Endothelial cell of umbilical vein (primary cell): Measurements from ENCODE around the gene GRK5. TPM values are rescaled to one million over a fixed set of nuclear protein-coding genes. Genes with fewer than 3 reads are reported as not detected.

ENCODE experiments used
- BruUV-seq: library from RNA; stranded (reverse); fragments of 400-500 nt; replicated peaks from 2 replicates; lab custom pipeline; 2021; lab: Mats Ljungman, UMichigan
- CTCF ChIA-PET: fragments of 300-600, 350-600 bp; sonication (Branson Sonifier 250); formaldehyde crosslinking; loops from one replicate; lab custom pipeline; 2021; ENCODE audit warnings: antibody characterized with exemption, inconsistent platforms; lab: Charles Lee
- POLR2A ChIA-PET: fragments of 300-600, 350-600 bp; sonication (Branson Sonifier 250); formaldehyde crosslinking; loops from one replicate; lab custom pipeline; 2021; ENCODE audit warnings: antibody characterized with exemption, inconsistent platforms; lab: Charles Lee
- DNase-seq: peaks from one replicate; pipeline ENCODE4 v3.0.0-alpha.2; 2011; ENCODE audit warnings: low read depth, low spot score
- FAIRE-seq: peaks from 2 replicates; lab custom pipeline; 2011; peaks lifted over from hg19 to GRCh38; lab: Jason Lieb, UNC
- H2AFZ ChIP-seq: 2 replicates; pipeline ENCODE4 v1.6.0; 2012; ENCODE audit warnings: low read depth, low read length, control low read depth, inconsistent platforms
- H3K27ac ChIP-seq: 2 replicates; pipeline ENCODE4 v1.5.1; 2011; ENCODE audit warnings: low read depth, mild to moderate bottlenecking, control low read depth, low read length, moderate library complexity; ENCODE audit not compliant: insufficient read depth
- H3K27me3 ChIP-seq, 2 experiments: 2 replicates each; pipeline versions ENCODE4 v1.6.0 to v1.6.1; 2011; ENCODE audit warnings: low read length in 2 of 2, mixed read lengths in 1 of 2; ENCODE audit not compliant: control insufficient read depth in 2 of 2, insufficient read depth in 2 of 2
- H3K36me3 ChIP-seq, 2 experiments: 2 replicates in 1 of 2; 3 replicates in 1 of 2; pipeline ENCODE4 v1.5.1; 2011; ENCODE audit warnings: low read length in 2 of 2, mild to moderate bottlenecking in 1 of 2, moderate library complexity in 1 of 2; ENCODE audit not compliant: control insufficient read depth in 2 of 2, insufficient read depth in 2 of 2; ENCODE audit errors: extremely low read depth in 1 of 2
- H3K4me1 ChIP-seq: 3 replicates; pipeline ENCODE4 v1.5.1; 2011; ENCODE audit warnings: mild to moderate bottlenecking, low read length; ENCODE audit not compliant: control insufficient read depth, insufficient read depth; ENCODE audit errors: extremely low read depth
- H3K4me2 ChIP-seq: 2 replicates; pipeline ENCODE4 v1.6.1; 2011; ENCODE audit warnings: low read length, control low read depth, mixed read lengths; ENCODE audit not compliant: insufficient read depth
- H3K4me3 ChIP-seq, 3 experiments: fragments of 200-600 bp in 1 of 3; sonication (generic), shearing (Covaris generic) in 1 of 3; replicated peaks in 1 of 3; 2 replicates each; pipeline ENCODE4 v1.5.1; 2011 to 2016; ENCODE audit warnings: control low read depth in 3 of 3, low read length in 3 of 3, mild to moderate bottlenecking in 2 of 3, inconsistent platforms in 1 of 3, low read depth in 1 of 3, moderate library complexity in 1 of 3; ENCODE audit not compliant: insufficient read depth in 1 of 3
- H3K79me2 ChIP-seq: 2 replicates; pipeline ENCODE4 v1.6.0; 2012; ENCODE audit warnings: low read length, inconsistent platforms; ENCODE audit not compliant: control insufficient read depth, insufficient read depth
- H3K9ac ChIP-seq: replicated peaks from 2 replicates; pipeline ENCODE3; 2011; ENCODE audit warnings: low read length, control low read depth; ENCODE audit not compliant: insufficient read depth; ENCODE audit errors: extremely low read depth
- H3K9me1 ChIP-seq: replicated peaks from 3 replicates; pipeline ENCODE4 v1.6.0; 2011; ENCODE audit warnings: mild to moderate bottlenecking, low read length; ENCODE audit not compliant: control insufficient read depth, insufficient read depth; ENCODE audit errors: extremely low read depth
- H3K9me3 ChIP-seq: replicated peaks from 2 replicates; pipeline ENCODE4 v1.5.1; 2012; ENCODE audit warnings: low read length, inconsistent platforms; ENCODE audit not compliant: control insufficient read depth, insufficient read depth
- H4K20me1 ChIP-seq: replicated peaks from 2 replicates; pipeline ENCODE3; 2011; ENCODE audit warnings: mild to moderate bottlenecking, low read length; ENCODE audit not compliant: control insufficient read depth, insufficient read depth; ENCODE audit errors: extremely low read depth
- FOS ChIP-seq: IDR thresholded peaks from 2 replicates; pipeline ENCODE4 v1.6.1; 2011; ENCODE audit warnings: mild to moderate bottlenecking, low read length, moderate library complexity, borderline replicate concordance; ENCODE audit not compliant: insufficient read depth
- JUN ChIP-seq: IDR thresholded peaks from 2 replicates; pipeline ENCODE4 v1.6.1; 2011; ENCODE audit warnings: borderline replicate concordance, low read depth; ENCODE audit not compliant: insufficient read length, insufficient read depth
- MYC ChIP-seq: IDR thresholded peaks from one replicate; pipeline ENCODE4 v1.6.1; 2011; ENCODE audit warnings: mild to moderate bottlenecking, low read depth, low read length
- POLR2AphosphoS5 ChIP-seq: IDR thresholded peaks from 2 replicates; pipeline ENCODE4 v1.6.1; 2012; ENCODE audit warnings: low read depth, mild to moderate bottlenecking, control low read depth, low read length, moderate library complexity; ENCODE audit not compliant: insufficient read depth
- dilution Hi-C: fragments of 300-500 bp; cut with MboI; formaldehyde crosslinking; loops from one replicate; pipeline ENCODE4 v1.15.0; 2019; ENCODE audit warnings: low sequenced_read_pairs; ENCODE audit not compliant: extremely low pct_ligation_motif_present
- intact Hi-C: fragments of 100-400 bp; cut with micrococcal nuclease; formaldehyde crosslinking; loops from one replicate; pipeline ENCODE4 v1.10.0; 2022
- polyA plus RNA-seq, 4 experiments: library from polyadenylated mRNA; depleted of rRNA in 3 of 4; stranded (reverse) in 3 of 4; unstranded in 1 of 4; fragments of >200 nt; gene quantifications; 2 replicates each; pipeline versions ENCODE4 v1.2.1 to v1.2.3, GENCODE V29; 2011 to 2012; ENCODE audit warnings: missing spikeins in 1 of 4
- total RNA-seq: library from RNA; stranded (reverse); gene quantifications from 2 replicates; pipeline ENCODE4 v1.2.3, GENCODE V29; 2021
- TF ChIP-seq, protein P1 (sequence below): IDR thresholded peaks from 2 replicates; pipeline ENCODE4 v1.6.1; 2011; ENCODE audit not compliant: insufficient read depth, insufficient read length
- TF ChIP-seq, protein P2 (sequence below), 2 donors: IDR thresholded peaks; 1 replicate in 1 of 2; 2 replicates in 1 of 2; pipeline ENCODE4 v1.5.1; 2011; ENCODE audit warnings: low read length in 2 of 2, mild to moderate bottlenecking in 2 of 2, moderate library complexity in 2 of 2, control low read depth in 1 of 2, inconsistent platforms in 1 of 2, low read depth in 1 of 2; ENCODE audit not compliant: insufficient read depth in 1 of 2; ENCODE audit errors: extremely low read depth in 1 of 2

GRK5 gene
- total and polyA plus RNA-seq, 2 donors (not counting 3 experiments of a cell fraction or from before 2014, with no cell fraction given): 13.1 to 29.5 TPM

GRCh38 chr10:119246862-119247549 lies 39.6 kb downstream of the GRK5 start:
- Histone ChIP-seq H4K20me1 (no peaks in the 10 kb centered on the region), H2AFZ (no peak overlapping the region), H3K9me3 (no peaks in the 10 kb centered on the region), H3K27ac (peak overlapping the region; percentile 54), H3K79me2 (no peaks in the 10 kb centered on the region), H3K9ac (peak overlapping the region; percentile 22), H3K4me1 (peaks cover 40% of the 10 kb centered on the region), H3K9me1 (no peaks in the 10 kb centered on the region), H3K36me3 (no peaks in the 10 kb centered on the region), H3K4me3 (no peak overlapping the region), H3K27me3 (no peaks in the 10 kb centered on the region), H3K4me2 (peak overlapping the region; percentile 12)
- peak; percentile 67 for TF ChIP-seq JUN
- TF ChIP-seq, protein P1, sequence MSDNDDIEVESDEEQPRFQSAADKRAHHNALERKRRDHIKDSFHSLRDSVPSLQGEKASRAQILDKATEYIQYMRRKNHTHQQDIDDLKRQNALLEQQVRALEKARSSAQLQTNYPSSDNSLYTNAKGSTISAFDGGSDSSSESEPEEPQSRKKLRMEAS: no peak
- peak; percentile 60 for TF ChIP-seq POLR2AphosphoS5
- FAIRE-seq (peak; percentile 54), DNase-seq (peak; percentile 90)
- dilution Hi-C loops (no loop called here), intact Hi-C loops (loop anchor here (1.0 kb wide), 4 partner anchors 14 to 59 kb away; partner anchors contain the start of gene GRK5)
- CTCF ChIA-PET: interaction anchor here (0.8 to 2.4 kb wide), 18 partner anchors 8 to 243 kb away, joined by 3 to 25 read pairs (median 5); partner anchors contain the start of gene GRK5
- no TSS peak for BruUV-seq
- POLR2A ChIA-PET: interaction anchor here (0.8 kb wide), 1 partner anchor 37 kb away, joined by 3 read pairs; no protein-coding TSS in a partner anchor

- DNase-seq: no peak
- no peaks in the 10 kb centered on the region for H3K36me3 ChIP-seq
- H4K20me1 ChIP-seq: no peaks in the 10 kb centered on the region
- H3K9me1 ChIP-seq: no peaks in the 10 kb centered on the region
- H3K9ac ChIP-seq: peak overlapping the region; percentile 2
- dilution Hi-C loops: no loop called here
- peaks cover 45% of the 10 kb centered on the region for H3K4me1 ChIP-seq
- H2AFZ ChIP-seq: no peak overlapping the region
- H3K4me2 ChIP-seq: peak overlapping the region; percentile 12
- CTCF ChIA-PET: interaction anchor here (0.8 to 2.4 kb wide), 18 partner anchors 8 to 242 kb away, joined by 3 to 25 read pairs (median 5); partner anchors contain the start of gene GRK5
- FAIRE-seq: no peak
- POLR2A ChIA-PET: interaction anchor here (0.8 kb wide), 1 partner anchor 38 kb away, joined by 3 read pairs; no protein-coding TSS in a partner anchor
- peak overlapping the region; percentile 54 for H3K27ac ChIP-seq
- H3K4me3 ChIP-seq: no peak overlapping the region
- no peak for TF ChIP-seq MYC
- TF ChIP-seq FOS: no peak
- TF ChIP-seq JUN: no peak
- TF ChIP-seq, protein P2, sequence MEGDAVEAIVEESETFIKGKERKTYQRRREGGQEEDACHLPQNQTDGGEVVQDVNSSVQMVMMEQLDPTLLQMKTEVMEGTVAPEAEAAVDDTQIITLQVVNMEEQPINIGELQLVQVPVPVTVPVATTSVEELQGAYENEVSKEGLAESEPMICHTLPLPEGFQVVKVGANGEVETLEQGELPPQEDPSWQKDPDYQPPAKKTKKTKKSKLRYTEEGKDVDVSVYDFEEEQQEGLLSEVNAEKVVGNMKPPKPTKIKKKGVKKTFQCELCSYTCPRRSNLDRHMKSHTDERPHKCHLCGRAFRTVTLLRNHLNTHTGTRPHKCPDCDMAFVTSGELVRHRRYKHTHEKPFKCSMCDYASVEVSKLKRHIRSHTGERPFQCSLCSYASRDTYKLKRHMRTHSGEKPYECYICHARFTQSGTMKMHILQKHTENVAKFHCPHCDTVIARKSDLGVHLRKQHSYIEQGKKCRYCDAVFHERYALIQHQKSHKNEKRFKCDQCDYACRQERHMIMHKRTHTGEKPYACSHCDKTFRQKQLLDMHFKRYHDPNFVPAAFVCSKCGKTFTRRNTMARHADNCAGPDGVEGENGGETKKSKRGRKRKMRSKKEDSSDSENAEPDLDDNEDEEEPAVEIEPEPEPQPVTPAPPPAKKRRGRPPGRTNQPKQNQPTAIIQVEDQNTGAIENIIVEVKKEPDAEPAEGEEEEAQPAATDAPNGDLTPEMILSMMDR (IDR thresholded peaks at IDR 0.05; ENCODE audit: extremely low read depth in 1 of 2, insufficient read depth in 1 of 2, low read depth in 1 of 2, low read length in 2 of 2): no peak
- H3K27me3 ChIP-seq: no peaks in the 10 kb centered on the region
- intact Hi-C loops: loop anchor here (1.0 kb wide), 4 partner anchors 14 to 59 kb away; partner anchors contain the start of gene GRK5
- H3K79me2 ChIP-seq: no peaks in the 10 kb centered on the region
- no TSS peak for BruUV-seq
- no peaks in the 10 kb centered on the region for H3K9me3 ChIP-seq
These were observed 40.2 kb downstream of the GRK5 start for GRCh38 chr10:119247550-119247894.
